Activated T-cell treated with anti-CD3 and anti-CD28 coated beads, Interleukin-2, amount 50 U/mL, for 72 hours (primary cell): ENCODE results near the gene ZIC4. TPM values are rescaled to one million over a fixed set of nuclear protein-coding genes. Genes with fewer than 3 reads are reported as not detected.
A peak's percentile ranks its signal among the peaks of the same experiment; 100 is the strongest.

Experiments
- ATAC-seq, 2 donors: fragments of 150-1000 bp; cut with Tn5 transposase; replicated peaks in 1 of 2; 2 replicates each; pipeline ENCODE4 v1.10.0; 2021; ENCODE audit warnings: moderate library complexity in 2 of 2, mild to moderate bottlenecking in 1 of 2
- DNase-seq, 2 donors: peaks; one replicate each; pipeline ENCODE4 v3.0.0; 2021 to 2022; ENCODE audit warnings: mixed read lengths in 1 of 2
- H3K27ac Mint-ChIP-seq: one replicate; pipeline ENCODE4 v1.8.0; 2022; ENCODE audit warnings: mild to moderate bottlenecking, moderate library complexity, mixed read lengths
- H3K27me3 Mint-ChIP-seq: one replicate; pipeline ENCODE4 v1.8.0; 2022; ENCODE audit warnings: low read depth, mixed read lengths
- H3K36me3 Mint-ChIP-seq, 2 donors: one replicate each; pipeline ENCODE4 v1.8.0; 2022; ENCODE audit warnings: mixed read lengths in 2 of 2, mild to moderate bottlenecking in 1 of 2; ENCODE audit not compliant: insufficient read depth in 2 of 2
- H3K4me1 Mint-ChIP-seq: one replicate; pipeline ENCODE4 v1.8.0; 2022; ENCODE audit warnings: low read depth, mixed read lengths
- H3K4me3 Mint-ChIP-seq, 2 donors: one replicate each; pipeline ENCODE4 v1.8.0; 2022; ENCODE audit warnings: mild to moderate bottlenecking in 2 of 2, mixed read lengths in 2 of 2, moderate library complexity in 2 of 2
- H3K9me3 Mint-ChIP-seq, 2 donors: one replicate each; pipeline ENCODE4 v1.8.0; 2022; ENCODE audit warnings: mixed read lengths in 2 of 2
- total RNA-seq, 2 donors: library from RNA; stranded (reverse); gene quantifications; one replicate each; pipeline ENCODE4 v1.2.3, GENCODE V29; 2022

The ZIC4 gene
- not detected for total RNA-seq

DNA sequence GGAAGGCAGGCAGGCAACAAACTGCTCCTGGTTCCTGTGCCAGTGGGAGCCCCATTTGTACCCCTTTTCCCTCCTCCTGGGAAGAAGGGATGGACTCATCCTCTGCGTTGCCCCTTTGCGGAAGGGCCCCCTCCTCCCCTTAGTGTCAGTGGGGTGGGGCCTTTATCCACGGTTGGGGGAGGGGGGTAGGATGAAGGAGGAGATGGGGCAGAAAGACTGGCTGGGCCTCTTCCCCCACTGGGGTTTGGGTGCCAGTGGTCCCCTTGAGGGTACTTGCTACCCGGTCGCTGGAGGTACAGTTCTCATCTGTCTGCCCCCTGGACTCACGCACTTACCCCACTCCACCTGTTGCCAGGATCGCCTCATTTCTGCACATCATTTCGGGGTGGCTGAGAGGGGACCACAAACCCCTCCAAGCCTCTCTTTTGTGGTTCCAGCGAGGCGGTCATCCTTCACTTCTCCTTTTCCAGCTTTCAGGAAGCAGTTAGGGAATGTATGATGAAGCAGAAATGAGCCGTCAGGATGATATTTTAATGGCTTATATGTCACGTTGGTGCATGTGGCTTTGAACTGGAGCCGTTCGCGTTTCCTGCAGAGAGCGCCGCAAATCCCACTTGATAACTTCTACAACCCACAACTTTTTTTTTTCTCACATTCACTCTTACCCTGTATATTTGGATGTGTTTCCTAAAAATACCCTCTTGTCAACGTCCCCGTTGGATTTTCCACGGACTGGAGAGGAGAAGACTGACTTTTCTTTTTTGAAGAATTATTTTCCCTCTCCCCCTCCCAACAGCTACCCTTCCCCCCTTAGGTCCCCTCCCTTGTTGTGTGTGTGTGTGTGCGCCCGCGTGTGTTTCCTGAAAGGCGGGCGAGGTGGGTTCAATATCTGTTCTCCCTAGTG, at the start of gene ZIC4:
TSS of gene ZIC4 (minus strand) at position 516 of the 904 bp plus-strand sequence. CDS start 3,746 bp downstream, outside the sequence.
- peak within 1 kb of the TSS; percentile 2 for H3K27ac Mint-ChIP-seq
- H3K4me1 Mint-ChIP-seq = peaks cover 17% of the 10 kb centered on the region
- peaks cover 16% of the 10 kb centered on the region in 2 donors for H3K36me3 Mint-ChIP-seq
- no peak within 1 kb of the TSS for H3K4me3 Mint-ChIP-seq
- ATAC-seq (no peak), DNase-seq (no peak)
- H3K27me3 Mint-ChIP-seq = peaks cover 84% of the 10 kb centered on the region
- H3K9me3 Mint-ChIP-seq = peaks cover 2 to 3% of the 10 kb centered on the region in 2 donors

DNA sequence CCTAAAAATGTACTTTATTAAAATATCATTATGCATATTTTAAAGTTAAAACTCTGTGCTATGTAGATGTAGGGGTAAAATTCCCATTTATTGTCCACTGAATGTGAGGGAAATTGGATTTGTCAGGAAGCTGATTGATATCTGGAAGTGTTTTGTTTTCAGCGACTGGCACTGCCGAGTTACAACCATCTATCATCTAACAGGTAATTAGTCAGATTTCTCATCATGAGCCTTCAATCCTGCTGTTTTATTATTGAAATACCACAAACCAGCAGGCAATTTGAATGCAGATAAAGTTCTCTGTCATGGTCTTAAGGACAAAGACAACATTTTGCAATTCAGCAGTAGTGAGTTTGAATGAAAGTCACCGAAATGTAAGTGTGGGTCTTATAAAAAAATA, 43.3 kb upstream of the ZIC4 start:
- Mint-ChIP-seq H3K4me3 (no peak overlapping the region), H3K27me3 (no peaks in the 10 kb centered on the region)
- ATAC-seq = no peak

DNA sequence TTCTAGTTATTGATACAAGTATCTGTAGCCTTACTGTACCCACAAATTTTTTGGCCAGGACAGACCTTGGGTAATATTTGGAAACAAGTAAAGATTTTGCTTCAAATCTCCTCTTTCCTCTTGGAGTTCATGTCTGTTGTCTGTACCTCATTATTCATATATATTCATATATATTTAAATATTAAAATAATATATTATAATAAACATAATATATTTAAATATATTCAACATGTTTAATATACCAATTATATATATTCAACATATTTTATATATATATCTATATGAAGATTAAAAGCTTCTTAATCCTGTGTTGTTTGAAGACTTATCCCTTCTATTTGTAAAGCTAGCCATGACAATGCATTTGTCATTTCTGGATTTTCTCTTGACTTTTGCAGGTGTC, 40.9 kb upstream of the ZIC4 start:
- H3K9me3 Mint-ChIP-seq = peaks cover 0 to 4% of the 10 kb centered on the region in 2 donors

More for the DNA sequence above, 43.3 kb upstream of the ZIC4 start:
- peaks cover 3 to 7% of the 10 kb centered on the region in 2 donors for H3K9me3 Mint-ChIP-seq
- H3K4me1 Mint-ChIP-seq = no peaks in the 10 kb centered on the region
- H3K36me3 Mint-ChIP-seq = peaks cover 0 to 2% of the 10 kb centered on the region in 2 donors
- H3K27ac Mint-ChIP-seq = no peak overlapping the region
- no peak for DNase-seq

DNA sequence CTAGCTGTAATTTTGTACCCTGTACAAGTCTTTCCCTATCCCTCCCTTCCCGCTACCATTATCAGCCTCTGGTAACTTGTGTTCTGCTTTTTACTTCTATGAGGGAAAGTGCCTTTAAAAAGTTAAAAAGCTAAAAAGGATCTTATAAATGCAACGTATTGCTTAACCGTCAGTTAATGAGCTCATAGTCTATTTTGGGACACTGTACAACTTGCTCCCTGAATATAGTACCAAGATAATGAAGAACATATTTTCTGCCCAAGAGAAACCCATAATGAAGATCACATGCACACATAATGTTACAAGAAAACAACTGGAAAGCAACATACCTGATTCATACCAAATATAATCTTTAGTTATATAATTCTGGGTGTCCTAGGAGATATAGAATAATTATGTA, 25.4 kb upstream of the ZIC4 start:
- H3K27ac Mint-ChIP-seq = no peak overlapping the region
- no peaks in the 10 kb centered on the region for H3K4me1 Mint-ChIP-seq
- no peaks in the 10 kb centered on the region for H3K27me3 Mint-ChIP-seq
- H3K36me3 Mint-ChIP-seq = no peaks in the 10 kb centered on the region
- DNase-seq = no peak
- H3K9me3 Mint-ChIP-seq = peaks cover 2% of the 10 kb centered on the region in 2 donors
- no peak for ATAC-seq
- no peak overlapping the region for H3K4me3 Mint-ChIP-seq

More for the DNA sequence above, 40.9 kb upstream of the ZIC4 start:
- DNase-seq = no peak
- Mint-ChIP-seq H3K4me1 (no peaks in the 10 kb centered on the region), H3K36me3 (peaks cover 0 to 2% of the 10 kb centered on the region in 2 donors), H3K27me3 (no peaks in the 10 kb centered on the region), H3K27ac (no peak overlapping the region), H3K4me3 (no peak overlapping the region)
- ATAC-seq = no peak

DNA sequence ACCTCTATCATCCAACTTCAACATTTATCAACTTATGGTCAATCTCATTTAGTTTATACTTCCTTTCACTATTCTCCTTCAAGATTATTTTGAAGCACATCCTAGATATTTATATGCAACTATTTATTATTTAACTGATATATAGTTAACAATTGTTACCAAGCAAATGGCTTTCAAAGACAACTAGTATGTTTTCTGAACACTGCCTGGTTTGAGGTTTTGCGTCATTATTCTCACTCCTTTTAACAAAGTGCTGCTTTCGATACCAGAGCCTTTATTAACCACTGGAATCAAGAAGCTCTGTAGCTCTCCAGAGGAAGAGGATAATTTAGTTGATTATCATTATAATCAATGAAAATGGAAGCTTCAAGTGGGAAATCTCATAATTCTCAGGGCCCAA, 22.4 kb upstream of the ZIC4 start:
- H3K36me3 Mint-ChIP-seq = peaks cover under 1% of the 10 kb centered on the region in 2 donors
- no peak overlapping the region for H3K27ac Mint-ChIP-seq
- peaks cover 3% of the 10 kb centered on the region for H3K27me3 Mint-ChIP-seq
- no peaks in the 10 kb centered on the region for H3K4me1 Mint-ChIP-seq
- H3K9me3 Mint-ChIP-seq = peaks cover 0 to 2% of the 10 kb centered on the region in 2 donors
- DNase-seq (no peak), ATAC-seq (no peak)
- H3K4me3 Mint-ChIP-seq = no peak overlapping the region

DNA sequence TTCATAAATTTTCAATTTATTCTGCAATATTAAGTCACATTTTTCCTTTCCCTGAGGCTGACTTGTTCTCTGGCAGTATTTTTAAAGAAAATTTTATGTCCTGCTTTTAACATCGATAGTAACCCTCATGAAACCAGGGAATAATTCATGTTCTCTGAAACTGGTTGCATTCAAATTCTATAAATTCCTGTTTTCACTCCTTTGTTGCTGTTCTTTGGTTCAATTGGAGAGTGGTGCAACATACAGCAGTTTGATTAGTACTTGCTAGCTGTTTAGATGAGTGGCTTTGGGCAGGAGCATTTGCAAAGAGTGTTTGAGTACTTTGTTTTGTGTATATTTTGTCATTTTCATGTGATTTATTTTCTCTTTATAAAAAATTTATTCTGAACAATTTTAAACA, 22.0 kb upstream of the ZIC4 start:
- DNase-seq (no peak), ATAC-seq (no peak)
- no peak overlapping the region for H3K4me3 Mint-ChIP-seq
- H3K27ac Mint-ChIP-seq = no peak overlapping the region
- peaks cover 2 to 3% of the 10 kb centered on the region in 2 donors for H3K36me3 Mint-ChIP-seq
- peaks cover 7% of the 10 kb centered on the region for H3K27me3 Mint-ChIP-seq
- peaks cover 0 to 2% of the 10 kb centered on the region in 2 donors for H3K9me3 Mint-ChIP-seq
- H3K4me1 Mint-ChIP-seq = no peaks in the 10 kb centered on the region

DNA sequence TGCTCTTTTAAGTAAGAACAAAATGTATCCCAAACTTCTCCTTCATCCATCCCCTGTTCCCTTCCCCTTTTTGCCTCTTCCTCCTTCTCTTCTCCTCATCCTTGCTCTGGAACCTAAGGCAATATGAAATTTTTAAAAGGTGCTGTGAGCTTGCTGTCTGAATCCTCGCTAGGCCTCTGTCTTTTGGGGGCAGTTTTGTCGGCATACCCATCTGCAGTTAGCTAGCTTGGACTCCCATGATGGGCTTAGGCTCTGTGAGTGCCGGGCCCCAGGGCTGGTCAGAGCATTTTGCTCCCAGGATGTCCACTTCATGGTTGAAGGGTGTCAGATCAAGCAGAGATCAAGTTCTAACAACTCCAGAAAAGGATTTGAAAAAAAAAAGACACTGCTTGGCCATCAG, 21.4 kb upstream of the ZIC4 start:
- ATAC-seq = no peak
- no peak for DNase-seq
- Mint-ChIP-seq H3K4me3 (no peak overlapping the region), H3K36me3 (peaks cover 2 to 3% of the 10 kb centered on the region in 2 donors), H3K27ac (no peak overlapping the region), H3K4me1 (no peaks in the 10 kb centered on the region), H3K9me3 (no peaks in the 10 kb centered on the region), H3K27me3 (peaks cover 13% of the 10 kb centered on the region)

DNA sequence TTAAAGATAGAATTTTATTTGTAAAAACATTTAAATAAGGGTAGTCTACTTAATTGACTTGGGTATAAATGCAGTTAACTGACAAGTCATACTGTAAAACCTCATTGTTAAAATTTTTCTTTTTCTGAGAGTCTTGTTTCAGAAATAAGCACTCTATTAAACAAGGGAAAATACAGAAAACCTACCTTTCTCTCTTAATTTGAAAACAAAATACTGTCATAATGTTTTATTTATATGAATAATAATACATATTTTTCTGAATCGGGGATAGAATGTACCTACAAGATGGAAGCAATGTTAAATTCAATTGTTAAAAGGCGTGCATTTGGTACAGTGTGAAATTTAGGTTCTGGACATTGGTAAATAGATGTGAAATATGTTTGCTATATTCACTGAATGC, 20.6 kb upstream of the ZIC4 start:
- no peaks in the 10 kb centered on the region for H3K9me3 Mint-ChIP-seq
- DNase-seq (no peak), ATAC-seq (no peak)
- H3K36me3 Mint-ChIP-seq = peaks cover 4 to 7% of the 10 kb centered on the region in 2 donors
- H3K27ac Mint-ChIP-seq = no peak overlapping the region
- no peak overlapping the region for H3K4me3 Mint-ChIP-seq
- no peaks in the 10 kb centered on the region for H3K4me1 Mint-ChIP-seq
- peaks cover 21% of the 10 kb centered on the region for H3K27me3 Mint-ChIP-seq

DNA sequence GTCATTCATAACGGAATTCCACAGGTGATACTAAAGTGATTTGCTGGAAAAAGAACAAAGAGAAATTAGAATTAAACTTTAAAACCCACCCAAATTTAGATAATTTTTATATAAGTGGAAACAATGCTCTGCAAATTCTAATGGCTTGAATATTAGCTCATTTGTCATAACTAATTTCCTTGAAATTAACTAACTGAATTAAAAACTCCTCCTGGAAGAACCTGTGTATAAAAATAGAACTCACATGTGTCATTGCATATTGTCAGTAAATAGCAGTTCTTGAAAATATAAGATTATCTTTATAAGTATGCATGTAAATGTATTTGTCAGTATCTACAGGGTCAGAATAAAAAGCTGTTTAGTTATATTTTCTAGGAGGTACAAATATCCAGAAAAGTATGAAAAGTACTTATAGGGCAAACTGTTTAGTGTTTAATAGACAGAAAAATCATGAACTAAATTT, 19.1 kb upstream of the ZIC4 start:
- no peak for ATAC-seq
- H3K27ac Mint-ChIP-seq = no peak overlapping the region
- H3K9me3 Mint-ChIP-seq = no peaks in the 10 kb centered on the region
- no peak overlapping the region for H3K4me3 Mint-ChIP-seq
- no peaks in the 10 kb centered on the region for H3K4me1 Mint-ChIP-seq
- DNase-seq = no peak
- peaks cover 4 to 7% of the 10 kb centered on the region in 2 donors for H3K36me3 Mint-ChIP-seq
- H3K27me3 Mint-ChIP-seq = peaks cover 29% of the 10 kb centered on the region

DNA sequence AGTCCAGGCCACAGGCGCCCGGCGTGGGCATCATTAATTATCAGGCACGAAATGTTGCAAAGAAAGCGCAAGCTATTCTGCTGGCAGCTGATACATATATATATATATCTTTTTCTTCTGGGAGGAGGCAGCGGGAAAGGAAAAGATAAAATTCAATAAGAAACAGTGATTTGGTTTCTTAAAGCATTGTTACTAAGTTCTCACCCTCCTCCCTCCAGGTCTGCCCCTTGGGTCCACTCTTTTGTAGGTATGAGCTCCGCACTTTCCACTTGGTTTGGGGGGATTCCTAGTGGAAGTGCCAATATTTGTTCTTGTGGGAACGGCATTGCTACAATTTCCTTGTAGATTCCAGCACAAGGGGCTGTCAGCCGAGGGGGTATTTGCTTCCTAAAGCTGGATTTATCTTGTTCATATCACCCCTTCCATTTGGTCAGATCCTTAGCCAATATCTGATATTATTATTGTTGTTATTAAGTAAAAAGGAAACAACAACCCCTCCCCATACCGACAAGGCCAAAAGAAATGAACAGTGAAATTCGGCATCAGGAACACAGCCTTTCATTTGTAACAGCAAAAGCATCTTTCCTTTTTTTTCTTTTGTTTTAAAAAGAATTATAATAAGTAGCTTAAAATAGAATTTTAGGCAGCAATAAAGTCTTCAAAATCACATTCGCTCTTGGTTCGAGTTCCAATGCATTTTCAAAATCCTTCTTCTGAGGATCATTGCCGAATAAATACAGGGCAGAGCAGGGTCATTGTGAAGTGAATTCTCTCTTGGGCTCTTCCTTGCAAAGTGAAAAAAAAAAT, 18.4 kb upstream of the ZIC4 start:
- DNase-seq (no peak), ATAC-seq (no peak)
- Mint-ChIP-seq H3K27ac (no peak overlapping the region), H3K4me1 (no peaks in the 10 kb centered on the region), H3K36me3 (peaks cover 6 to 7% of the 10 kb centered on the region in 2 donors), H3K27me3 (peaks cover 35% of the 10 kb centered on the region), H3K4me3 (no peak overlapping the region), H3K9me3 (no peaks in the 10 kb centered on the region)

DNA sequence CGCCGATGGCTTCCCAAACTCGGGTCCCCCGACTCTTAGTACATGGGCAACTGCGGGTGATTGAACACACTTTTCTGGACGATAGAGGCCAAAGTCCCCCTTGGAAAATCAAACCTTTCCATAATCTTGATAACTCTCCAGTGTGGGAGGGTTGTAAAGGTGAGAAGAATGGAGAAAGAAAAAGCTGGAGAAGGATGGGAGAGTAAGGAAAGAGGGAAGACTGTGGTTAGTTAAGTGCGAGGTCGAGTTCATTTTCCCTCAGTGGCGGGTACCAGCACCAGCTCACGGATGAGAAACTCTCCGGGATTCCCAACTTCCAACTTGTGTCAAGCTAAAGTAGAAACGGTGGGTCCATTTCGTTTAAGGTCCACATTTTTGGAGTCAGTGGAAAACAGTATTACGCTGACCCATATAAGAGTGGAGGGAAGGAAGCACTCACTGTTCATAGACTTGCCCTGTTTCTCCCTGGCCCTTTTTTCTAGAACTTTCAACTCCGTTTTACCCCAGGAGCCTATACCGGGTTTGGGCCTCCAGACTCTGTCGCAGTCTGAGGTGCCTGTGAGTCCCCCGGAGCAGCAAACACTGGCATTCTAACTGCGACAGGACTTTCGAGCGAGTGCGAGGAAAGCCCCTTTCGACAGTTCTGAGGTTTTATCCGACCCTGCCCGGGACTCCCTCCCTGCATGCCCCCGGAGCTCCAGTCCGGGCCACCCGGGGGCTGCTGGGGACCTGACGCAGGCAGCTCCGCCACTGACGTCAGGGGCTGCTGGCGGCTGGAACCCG, 17.6 kb upstream of the ZIC4 start:
- Mint-ChIP-seq H3K27ac (no peak overlapping the region), H3K27me3 (peaks cover 39% of the 10 kb centered on the region), H3K36me3 (peaks cover 7 to 10% of the 10 kb centered on the region in 2 donors), H3K9me3 (no peaks in the 10 kb centered on the region), H3K4me3 (no peak overlapping the region), H3K4me1 (no peaks in the 10 kb centered on the region)
- ATAC-seq (no peak), DNase-seq (no peak)

DNA sequence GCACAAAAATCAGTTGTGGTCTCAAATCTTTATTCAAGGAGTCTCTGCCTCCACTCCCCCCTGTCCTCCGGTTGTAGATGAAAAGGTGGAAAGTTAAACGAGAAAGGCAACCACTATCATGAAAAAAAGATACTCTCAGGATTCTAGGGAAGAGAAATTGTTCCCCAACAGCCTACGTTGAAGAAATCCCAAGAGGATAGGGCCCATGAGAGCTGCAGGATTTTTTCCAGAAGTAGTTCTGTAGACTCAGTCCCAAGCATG, 17.1 kb upstream of the ZIC4 start:
- Mint-ChIP-seq H3K36me3 (peaks cover 10% of the 10 kb centered on the region in 2 donors), H3K4me1 (no peaks in the 10 kb centered on the region)

More for the DNA sequence above, 17.1 kb upstream of the ZIC4 start:
- Mint-ChIP-seq H3K9me3 (no peaks in the 10 kb centered on the region), H3K27ac (no peak overlapping the region), H3K27me3 (peaks cover 44% of the 10 kb centered on the region), H3K4me3 (no peak overlapping the region)
- ATAC-seq (no peak), DNase-seq (no peak)
